HEK293T (cell line): ENCODE measurements around the gene TNFSF11.

Experiments
- ARNT ChIP-seq: fragments of 450-650 bp; IDR thresholded peaks from 2 replicates; pipeline ENCODE4 v1.6.1; 2017; ENCODE audit warnings: mild to moderate bottlenecking
- BHLHE40 ChIP-seq: fragments of 450-650 bp; IDR thresholded peaks from 2 replicates; pipeline ENCODE4 v1.6.1; 2016; ENCODE audit warnings: mild to moderate bottlenecking, moderate library complexity, borderline replicate concordance
- ELF4 ChIP-seq: fragments of 450-650 bp; IDR thresholded peaks from 2 replicates; pipeline ENCODE4 v1.6.1; 2017; ENCODE audit warnings: antibody characterized with exemption
- FOXA1 ChIP-seq: fragments of 450-650 bp; IDR thresholded peaks from 2 replicates; pipeline ENCODE4 v1.6.1; 2016; ENCODE audit warnings: mild to moderate bottlenecking
- FOXK2 ChIP-seq: fragments of 450-650 bp; IDR thresholded peaks from 2 replicates; pipeline ENCODE4 v1.6.1; 2016; ENCODE audit warnings: mild to moderate bottlenecking
- FOXM1 ChIP-seq: fragments of 450-650 bp; IDR thresholded peaks from 2 replicates; pipeline ENCODE4 v1.6.1; 2017; ENCODE audit warnings: mild to moderate bottlenecking, borderline replicate concordance
- HDGF ChIP-seq: fragments of 450-650 bp; IDR thresholded peaks from 2 replicates; pipeline ENCODE4 v1.6.1; 2017; ENCODE audit warnings: antibody characterized with exemption, borderline replicate concordance
- LEF1 ChIP-seq: fragments of 450-650 bp; IDR thresholded peaks from 2 replicates; pipeline ENCODE4 v1.6.1; 2017; ENCODE audit warnings: mild to moderate bottlenecking, borderline replicate concordance
- NFRKB ChIP-seq: fragments of 450-650 bp; IDR thresholded peaks from 2 replicates; pipeline ENCODE4 v1.6.1; 2016; ENCODE audit warnings: mild to moderate bottlenecking, moderate library complexity
- SP1 ChIP-seq: fragments of 450-650 bp; IDR thresholded peaks from 2 replicates; pipeline ENCODE4 v1.6.1; 2017
- SUZ12 ChIP-seq: fragments of 450-650 bp; IDR thresholded peaks from 2 replicates; pipeline ENCODE4 v1.6.1; 2016; ENCODE audit warnings: mild to moderate bottlenecking
- TARDBP ChIP-seq: fragments of 450-650 bp; IDR thresholded peaks from 2 replicates; pipeline ENCODE4 v1.6.1; 2016
- ZNF384 ChIP-seq: fragments of 450-650 bp; IDR thresholded peaks from 2 replicates; pipeline ENCODE4 v1.6.1; 2016
- TF ChIP-seq, protein P1 (sequence below): fragments of 450-650 bp; IDR thresholded peaks from 2 replicates; pipeline ENCODE4 v1.6.1; 2016

DNA sequence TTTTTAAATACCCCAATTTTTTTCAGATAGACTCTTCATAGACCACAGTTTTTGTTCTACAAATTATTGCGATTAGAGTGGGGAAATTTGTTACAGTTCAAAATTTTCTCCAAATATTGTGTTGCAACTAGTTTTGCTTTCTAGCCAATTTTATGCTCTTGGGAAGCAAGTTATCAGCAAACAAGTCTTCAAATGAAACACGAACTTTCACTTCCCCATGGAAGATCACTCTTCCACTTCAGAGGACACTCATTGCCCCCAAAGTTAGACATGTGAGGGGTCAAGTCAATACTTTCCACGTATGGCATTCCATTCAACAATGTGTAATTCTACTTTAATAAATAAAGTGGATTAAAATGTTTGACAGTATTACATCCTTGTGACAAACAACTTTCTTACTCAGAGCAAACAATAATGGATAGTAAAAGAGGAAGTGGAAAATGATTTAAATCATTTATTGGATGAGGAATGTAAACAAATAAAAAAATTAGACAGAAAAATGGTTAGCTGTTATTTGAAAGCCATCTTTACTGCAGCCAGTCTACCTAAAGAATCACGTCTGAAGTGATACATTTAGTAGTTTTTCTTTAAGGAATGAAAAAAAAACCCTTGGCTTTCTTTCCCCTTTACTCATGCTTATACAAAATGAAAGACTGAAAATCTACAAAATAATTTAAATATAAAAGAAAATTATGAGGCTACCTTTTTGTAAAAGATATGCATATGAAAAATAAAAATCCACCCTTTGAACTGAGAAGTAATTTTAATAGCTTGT, 41.2 kb upstream of the TNFSF11 start:
- TF ChIP-seq FOXM1 (no peak), FOXA1 (no peak), NFRKB (no peak), SP1 (no peak), BHLHE40 (no peak), HDGF (no peak), ARNT (no peak), SUZ12 (no peak), LEF1 (no peak), ELF4 (no peak), ZNF384 (no peak), TARDBP (no peak), FOXK2 (no peak)
- TF ChIP-seq, protein P1, sequence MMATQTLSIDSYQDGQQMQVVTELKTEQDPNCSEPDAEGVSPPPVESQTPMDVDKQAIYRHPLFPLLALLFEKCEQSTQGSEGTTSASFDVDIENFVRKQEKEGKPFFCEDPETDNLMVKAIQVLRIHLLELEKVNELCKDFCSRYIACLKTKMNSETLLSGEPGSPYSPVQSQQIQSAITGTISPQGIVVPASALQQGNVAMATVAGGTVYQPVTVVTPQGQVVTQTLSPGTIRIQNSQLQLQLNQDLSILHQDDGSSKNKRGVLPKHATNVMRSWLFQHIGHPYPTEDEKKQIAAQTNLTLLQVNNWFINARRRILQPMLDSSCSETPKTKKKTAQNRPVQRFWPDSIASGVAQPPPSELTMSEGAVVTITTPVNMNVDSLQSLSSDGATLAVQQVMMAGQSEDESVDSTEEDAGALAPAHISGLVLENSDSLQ = no peak
